H1 (cell line): ENCODE results near the gene TRAPPC12. TPM values are rescaled to one million over a fixed set of nuclear protein-coding genes. Genes with fewer than 3 reads are reported as not detected.

Experiments used
- BACH1 ChIP-seq: IDR thresholded peaks from 2 replicates; pipeline ENCODE4 v1.6.1; 2012; ENCODE audit warnings: low read length, improper control_type of control experiment
- CREB1 ChIP-seq: IDR thresholded peaks from 2 replicates; pipeline ENCODE4 v1.6.1; 2012; ENCODE audit warnings: inconsistent platforms
- GABPA ChIP-seq: IDR thresholded peaks from 2 replicates; pipeline ENCODE4 v1.6.1; 2011; ENCODE audit warnings: mild to moderate bottlenecking, low read length, moderate library complexity, borderline replicate concordance; ENCODE audit not compliant: insufficient read depth
- GTF2F1 ChIP-seq: IDR thresholded peaks from 2 replicates; pipeline ENCODE4 v1.6.1; 2012; ENCODE audit warnings: low read depth, low read length, improper control_type of control experiment, borderline replicate concordance
- polyA plus RNA-seq, 7 experiments: library from polyadenylated mRNA; depleted of rRNA in 3 of 7; stranded (reverse) in 5 of 7; unstranded in 2 of 7; fragments of >200 nt in 5 of 7; fragments of 200-250 nt in 2 of 7; gene quantifications; 1 replicate in 5 of 7; 2 replicates in 1 of 7; 4 replicates in 1 of 7; pipeline versions ENCODE4 v1.2.1 to v1.2.3, GENCODE V29; 2011 to 2013; ENCODE audit warnings: missing spikeins in 2 of 7, mixed read lengths in 2 of 7
- total RNA-seq: library from RNA; stranded (reverse); fragmentation: NEBNext Ultra II Directional; extraction: Animal tissue kit (Norgen Biotek cat#: 25700); gene quantifications from 2 replicates; pipeline ENCODE4 v1.2.1, GENCODE V29; 2021

Gene TRAPPC12
- total and polyA plus RNA-seq, 2 of the 8 experiments (the other 6 are each of a cell fraction or from before 2014, with no cell fraction given) = 35.0 to 67.3 TPM

DNA sequence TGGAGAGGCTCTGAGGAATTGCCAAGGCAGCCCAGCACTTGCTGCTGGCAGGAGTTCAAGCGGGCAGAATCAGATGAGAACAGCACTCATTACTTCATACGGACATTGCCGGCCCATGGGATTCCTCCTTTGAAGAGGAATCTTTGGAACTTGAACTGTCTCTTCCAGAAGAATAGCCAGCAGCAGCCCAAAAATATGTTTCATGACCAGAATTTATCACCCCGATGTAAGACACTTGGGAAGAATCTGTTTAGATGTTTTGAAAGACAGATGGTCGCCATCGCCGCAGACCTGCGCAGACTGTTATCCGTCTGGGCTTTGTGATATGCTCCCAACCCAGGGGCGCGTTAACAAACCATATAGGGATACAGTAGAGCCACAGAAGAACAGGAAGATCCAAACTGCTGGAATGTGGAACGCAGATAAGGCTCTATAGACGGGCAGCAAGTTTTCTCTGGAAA is 143.5 kb downstream of the TRAPPC12 start (continued):
- no peak for TF ChIP-seq GABPA
- no peak for TF ChIP-seq GTF2F1
- TF ChIP-seq BACH1 = no peak
- TF ChIP-seq CREB1 = no peak
